Measurements from ENCODE around the gene ADARB2.
A peak's percentile ranks its signal among the peaks of the same experiment; 100 is the strongest.
"Not testable (repeated sequence)": the region's sequence is repeated elsewhere in the genome, so short reads cannot be mapped to it uniquely, and the experiment has no call there.

The ADARB2 gene

DNA sequence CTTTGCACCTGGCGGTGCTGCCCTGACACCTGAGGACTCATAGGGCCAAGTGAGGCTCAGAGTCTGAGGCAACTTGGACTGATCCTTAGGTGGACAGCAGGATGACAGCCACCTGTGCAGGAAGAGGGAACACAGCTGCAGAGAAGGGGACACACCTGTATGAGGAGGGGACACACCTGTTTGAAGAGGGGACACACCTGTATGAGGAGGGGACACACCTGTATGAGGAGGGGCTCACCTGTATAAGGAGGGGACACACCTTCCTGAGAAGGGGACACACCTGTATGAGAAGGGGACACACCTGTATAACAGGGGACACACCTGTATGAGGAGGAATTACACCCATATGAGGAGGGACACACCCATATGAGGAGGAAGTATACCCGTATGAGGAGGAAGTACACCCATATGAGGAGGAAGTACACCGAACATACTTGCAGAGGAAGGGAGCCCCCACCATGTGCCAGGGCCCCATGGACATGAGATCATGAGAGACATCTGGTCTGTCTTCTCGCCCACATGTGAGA lies 285.9 kb downstream of the ADARB2 start:
- DNase-seq = no peak

DNA sequence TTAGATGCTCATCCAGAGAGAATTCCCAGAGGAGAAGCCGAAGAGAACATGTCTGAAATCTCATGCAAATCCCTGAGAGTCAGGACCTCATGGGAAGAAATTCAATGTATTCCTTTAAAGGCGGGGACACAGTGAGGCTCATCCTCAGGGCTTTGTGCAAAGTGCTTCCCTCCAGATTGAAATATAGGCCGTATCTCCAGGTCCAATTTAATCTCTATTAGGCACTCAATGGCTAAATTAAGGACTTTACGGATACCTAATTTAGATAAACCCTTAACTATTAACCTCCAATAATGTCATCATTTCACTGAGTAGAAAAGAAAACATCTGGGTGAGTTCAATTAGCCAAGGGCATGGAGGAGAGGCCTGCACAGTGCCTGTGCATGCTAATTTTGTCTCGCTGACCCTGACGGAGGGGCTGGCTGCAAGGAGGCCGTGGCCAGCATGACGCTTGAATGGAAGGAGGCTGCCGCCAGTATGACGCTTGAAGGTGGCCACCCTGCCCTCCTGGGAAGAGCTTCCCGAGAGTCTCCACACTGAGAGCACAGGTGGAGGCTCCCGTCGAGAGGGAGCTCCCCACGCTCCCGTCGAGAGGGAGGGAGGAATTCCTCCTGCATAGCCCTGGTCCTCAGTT lies 287.6 kb downstream of the ADARB2 start:
- no peak for DNase-seq

DNA sequence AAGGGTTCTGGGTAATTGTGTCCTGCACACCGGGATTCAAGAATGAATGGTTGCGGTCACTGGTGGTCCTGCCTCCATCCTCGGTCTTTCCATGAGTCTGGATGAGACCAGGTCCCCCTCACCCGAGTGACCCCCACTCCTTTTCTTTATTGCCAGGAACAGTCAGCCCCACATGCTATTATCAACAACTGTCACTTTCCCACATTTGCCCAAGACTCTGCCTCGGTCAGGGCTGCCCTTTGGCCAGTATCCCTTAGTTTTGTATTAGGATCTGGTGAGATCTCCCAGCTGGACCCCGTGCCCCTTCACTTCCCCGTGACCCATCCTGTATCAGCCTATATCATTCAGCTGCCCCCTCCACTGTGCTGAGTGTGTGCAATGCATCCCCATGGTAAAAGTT lies 288.3 kb downstream of the ADARB2 start:
- no peak for DNase-seq

DNA sequence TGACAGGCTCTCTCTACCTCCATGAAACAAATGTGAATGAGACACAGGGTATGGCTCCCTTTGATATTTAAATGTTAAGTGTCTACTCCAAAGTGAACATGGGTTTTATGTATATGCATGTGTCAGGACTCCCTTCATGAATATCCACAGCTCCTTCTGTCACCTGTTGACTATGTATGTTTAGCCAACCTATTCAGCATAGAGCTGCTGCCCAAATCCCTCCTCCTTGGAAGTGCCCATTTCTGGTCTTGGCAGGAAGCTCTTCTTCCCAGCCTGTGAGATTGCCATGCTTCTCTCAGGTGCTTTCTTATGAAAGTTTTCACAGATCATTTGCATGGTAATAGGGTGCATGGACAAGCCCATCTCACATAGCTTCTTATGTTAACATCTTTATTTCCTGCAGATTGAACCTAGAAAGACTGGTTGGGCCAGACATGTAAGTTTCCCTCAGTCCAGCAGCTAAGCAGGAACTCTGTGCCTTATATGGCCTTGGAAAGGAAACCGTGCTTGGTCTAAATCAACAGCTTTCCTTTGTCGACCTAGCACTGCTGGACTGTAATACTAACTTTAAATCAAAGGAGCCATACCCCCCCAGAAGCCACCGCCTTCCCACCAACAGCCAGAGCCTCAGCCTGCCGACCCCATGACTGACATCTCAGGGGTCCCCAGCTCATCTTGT lies 288.9 kb downstream of the ADARB2 start:
- DNase-seq = no peak

DNA sequence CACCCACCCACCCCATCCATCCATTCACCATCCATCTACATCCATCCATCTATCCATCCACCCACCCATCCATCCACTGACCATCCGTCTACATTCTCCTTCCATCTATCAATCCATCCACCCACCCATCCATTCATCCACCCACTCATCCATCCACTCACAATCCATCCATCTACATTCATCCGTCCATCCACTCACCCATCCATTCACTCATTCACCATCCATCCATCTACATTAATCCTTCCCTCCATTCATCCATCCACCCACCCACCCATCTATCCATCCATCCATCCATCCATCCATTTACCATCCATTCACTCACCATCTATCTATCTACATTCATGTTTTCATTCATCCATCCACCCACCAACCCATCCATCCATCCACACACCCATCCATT lies 292.5 kb downstream of the ADARB2 start:
- DNase-seq = no peak

DNA sequence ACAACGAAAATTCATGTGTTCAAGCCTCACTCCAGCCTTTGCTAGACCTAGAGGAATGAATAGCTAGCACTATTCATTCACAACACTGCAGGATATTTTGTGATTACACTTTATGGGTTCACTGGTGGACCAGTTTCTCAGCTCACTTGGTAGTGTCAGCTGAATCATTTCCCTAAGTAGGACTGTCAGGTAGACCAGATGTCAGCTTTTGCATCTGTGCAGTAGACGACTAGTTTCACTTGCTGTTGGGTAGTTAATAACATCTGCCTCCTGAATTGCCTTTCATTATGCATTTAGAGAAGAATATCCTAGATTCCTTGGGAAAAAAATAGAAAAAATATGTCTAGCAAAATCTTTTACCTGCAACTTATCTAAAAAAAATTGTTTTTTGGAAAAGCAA lies 296.4 kb downstream of the ADARB2 start:
- no peak for DNase-seq

DNA sequence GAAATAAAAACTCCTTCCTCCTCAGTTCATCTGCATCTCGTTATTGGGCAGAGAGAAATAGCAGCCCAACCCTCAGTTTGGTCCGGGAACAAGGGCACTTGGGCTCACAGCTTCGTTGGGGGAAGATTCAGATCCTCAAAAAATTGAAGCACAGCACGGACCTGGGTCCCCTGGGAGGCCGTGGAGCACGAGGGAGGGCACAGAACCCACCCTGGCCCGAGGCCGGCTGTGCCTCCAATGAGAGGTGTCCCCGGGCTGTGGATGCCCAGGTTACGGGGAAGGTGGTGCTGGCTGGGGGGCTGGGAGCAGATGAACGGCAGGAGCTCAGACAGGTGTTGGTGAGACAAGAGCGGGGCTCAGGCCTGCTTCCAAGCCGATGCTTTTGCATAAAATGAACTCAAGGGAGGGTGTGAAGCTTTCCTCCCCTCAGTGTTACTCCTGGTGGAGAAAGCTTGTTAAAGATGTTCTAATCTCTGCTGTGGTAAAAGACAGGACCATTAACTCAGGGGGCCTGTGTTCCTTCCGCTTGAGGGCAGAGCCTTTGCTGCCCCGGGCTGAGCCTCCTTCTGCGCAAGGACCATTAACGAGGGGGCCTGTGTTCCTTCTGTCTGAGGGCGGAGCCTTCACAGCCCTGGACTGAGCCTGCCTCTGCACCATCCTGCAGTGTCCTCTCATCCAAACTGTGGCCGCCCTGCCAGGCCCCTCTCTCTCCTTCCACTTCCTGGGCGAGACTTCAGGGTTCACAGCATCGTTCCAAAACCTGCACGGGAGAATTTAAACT lies 302.2 kb downstream of the ADARB2 start:
- no peak for DNase-seq

DNA sequence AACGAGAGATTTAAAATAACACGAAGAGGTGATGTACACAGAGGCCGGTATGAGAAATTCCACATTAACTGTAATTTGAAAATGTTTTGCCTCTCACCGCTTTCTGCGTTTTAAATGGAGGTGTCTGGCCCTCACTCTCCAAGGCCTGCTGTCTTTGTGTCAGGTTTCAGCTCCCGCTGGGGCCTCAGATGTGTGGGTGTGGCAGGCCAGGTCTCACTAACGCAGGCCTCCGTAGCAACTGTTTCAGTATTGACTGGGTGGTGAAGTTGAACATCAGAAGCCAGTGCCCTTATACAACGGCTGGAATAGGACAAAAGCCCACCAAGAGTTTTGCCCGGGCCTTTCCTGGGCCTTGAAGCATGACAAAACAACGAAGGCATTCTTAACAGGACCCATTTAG lies 303.1 kb downstream of the ADARB2 start:
- no peak for DNase-seq

DNA sequence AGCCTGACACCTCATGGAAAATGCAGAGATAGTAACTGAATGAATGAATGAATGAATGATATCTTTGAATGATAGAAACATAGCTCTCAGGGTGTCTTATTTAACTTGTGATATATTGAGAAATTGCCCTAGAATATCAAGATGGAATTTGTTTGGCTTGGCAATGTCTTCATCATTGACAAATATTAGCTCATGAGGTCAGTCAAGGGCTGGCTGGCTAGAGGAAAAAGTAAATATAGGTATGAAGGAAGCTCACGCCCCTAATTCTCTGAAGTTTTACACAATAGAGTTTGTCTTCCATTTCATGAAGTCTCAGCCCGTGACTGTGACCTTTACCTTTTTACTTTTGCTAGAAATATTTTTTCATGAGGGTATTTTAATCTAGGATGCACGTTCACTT lies 305.2 kb downstream of the ADARB2 start:
- DNase-seq = no peak

DNA sequence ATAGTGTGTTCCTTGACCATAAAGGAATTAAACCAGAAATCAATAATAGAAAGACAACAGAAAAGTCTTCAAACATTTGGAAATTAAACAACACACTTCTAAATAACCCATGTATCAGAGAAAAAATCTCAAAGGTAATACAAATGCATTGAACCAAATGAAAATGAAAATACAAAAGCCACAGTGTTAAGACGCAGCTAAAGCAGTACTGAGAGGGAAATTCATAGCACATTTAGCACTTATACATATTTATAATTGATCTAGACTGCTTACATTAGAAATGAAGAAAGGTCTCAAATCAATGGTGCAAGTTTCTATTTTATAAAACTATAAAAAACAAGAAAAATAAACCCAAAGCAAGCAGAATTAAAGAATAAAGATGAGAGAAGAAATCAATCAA lies 306.1 kb downstream of the ADARB2 start:
- no peak for DNase-seq

DNA sequence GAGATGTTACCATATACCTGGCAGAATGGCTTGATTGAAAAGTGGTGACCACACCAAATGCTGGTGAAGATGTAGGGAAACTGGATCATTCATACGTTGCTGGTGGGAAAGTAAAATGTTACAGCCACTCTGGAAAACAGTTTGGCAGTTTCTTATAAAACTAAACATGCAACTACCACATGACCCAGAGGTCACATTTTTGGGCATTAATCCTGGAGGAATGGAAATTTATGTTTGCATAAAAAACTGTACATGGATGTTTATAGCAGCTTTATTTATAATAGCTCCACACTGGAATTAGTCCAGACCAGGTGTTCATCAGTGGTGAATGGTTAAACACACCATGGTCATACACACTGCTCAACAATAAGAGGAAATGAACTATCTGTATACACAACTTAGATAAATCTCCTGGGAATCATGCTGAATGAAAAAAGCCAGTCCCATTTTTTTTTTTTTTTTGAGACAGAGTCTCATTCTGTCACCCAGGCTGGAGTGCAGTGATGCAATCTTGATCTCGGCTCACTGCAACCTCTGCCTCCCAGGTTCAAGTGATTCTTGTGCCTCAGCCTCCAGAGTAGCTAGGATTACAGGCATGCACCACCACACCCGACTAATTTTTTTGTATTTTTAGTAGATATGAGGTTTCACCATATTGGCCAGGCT lies 309.7 kb downstream of the ADARB2 start:
- DNase-seq = not testable (repeated sequence)

DNA sequence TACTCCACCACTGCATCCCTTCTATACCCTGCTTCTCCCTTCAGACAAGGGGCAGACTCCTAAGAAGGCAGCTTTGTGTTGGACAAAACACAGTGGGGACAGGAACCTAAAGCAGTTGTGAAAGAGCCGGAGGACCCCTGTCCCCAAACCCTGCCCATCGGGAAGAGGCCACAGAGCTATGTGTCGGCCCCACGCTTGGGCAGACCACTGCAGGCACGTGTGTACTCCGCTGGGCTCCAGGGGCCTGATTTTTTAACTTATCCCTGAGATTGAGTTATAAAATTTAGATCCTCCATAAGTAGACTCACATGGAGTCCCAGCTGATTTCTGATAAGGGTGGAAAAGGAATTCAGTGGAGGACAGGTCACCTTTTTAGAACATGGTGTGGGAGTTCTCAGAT lies 310.5 kb downstream of the ADARB2 start:
- DNase-seq = no peak

DNA sequence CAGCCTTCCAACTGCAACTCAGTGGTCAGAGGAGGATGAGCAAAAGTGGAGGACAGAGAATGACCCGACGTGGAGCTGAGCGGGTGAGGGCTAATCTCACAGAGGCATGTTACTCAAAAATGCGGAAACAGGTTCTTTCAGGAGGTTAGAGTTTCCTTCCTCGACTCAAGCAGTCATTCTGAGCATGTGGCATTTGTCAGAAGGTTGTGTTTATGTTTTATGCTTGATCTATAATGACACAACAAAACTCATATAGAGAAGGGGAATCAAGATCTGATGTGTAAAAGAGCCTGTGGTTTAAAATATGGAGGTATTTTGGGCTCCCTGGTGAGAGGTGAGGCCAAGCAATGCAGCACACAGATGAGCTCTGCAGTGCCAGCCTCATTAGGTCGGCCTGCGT lies 311.4 kb downstream of the ADARB2 start:
- DNase-seq = peak; percentile 92

DNA sequence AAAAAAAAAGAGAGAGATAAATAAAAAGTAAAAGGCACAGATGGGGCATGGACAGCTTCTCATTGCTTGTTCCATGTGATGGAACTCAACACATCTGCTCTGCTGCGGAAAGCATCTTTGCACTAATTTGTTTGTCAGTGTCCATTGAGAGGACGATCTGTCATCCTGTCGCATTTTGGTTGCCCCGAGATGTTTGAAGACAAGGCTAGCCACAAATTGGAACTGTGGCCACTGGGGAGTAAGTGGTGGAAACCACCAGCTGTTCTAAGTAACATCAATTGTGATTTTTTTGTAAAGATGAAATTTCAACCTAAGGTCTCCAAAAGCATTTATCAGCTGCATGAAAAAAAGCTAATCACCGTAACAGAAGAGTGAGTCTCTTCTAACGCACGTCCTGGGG lies 312.7 kb downstream of the ADARB2 start:
- DNase-seq = no peak

DNA sequence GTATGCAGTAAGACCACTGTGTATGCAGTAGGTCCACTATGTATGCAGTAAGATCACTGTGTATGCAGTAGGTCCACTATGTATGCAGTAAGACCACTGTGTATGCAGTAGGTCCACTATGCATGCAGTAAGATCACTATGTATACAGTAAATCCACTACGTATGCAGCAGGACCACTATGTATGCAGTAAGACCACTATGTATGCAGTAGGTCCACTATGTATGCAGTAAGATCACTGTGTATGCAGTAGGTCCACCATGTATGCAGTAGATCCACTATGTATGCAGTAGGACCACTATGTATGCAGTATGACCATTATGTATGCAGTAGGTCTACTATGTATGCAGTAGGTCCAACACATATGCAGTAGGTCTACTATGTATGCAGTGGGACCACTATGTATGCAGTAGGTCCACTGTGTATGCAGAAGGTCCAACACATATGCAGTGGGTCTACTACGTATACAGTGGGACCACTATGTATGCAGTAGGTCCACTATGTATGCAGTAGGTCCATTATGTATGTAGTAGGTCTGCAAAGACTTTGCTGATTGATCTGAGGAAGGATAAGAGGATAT lies 313.6 kb downstream of the ADARB2 start:
- DNase-seq = no peak

DNA sequence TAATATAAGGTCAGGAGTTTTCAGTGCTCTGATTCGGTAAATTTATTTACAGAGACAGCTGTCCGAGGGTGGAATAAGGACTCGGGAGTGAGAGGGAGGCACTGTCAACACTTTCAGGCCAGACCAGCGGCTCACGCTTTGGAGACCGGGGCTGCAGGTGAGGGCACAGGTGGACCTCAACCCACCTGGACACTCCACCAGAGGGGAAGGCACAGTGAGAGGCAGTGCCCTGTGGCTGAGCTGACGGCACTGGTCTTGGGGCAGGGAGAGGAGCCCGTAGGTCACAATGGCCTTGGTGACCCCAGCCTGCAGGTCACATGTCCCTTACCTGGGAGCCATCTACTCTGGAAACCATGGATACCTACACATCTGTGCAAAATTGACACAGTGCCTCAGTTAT lies 315.1 kb downstream of the ADARB2 start:
- DNase-seq = no peak

DNA sequence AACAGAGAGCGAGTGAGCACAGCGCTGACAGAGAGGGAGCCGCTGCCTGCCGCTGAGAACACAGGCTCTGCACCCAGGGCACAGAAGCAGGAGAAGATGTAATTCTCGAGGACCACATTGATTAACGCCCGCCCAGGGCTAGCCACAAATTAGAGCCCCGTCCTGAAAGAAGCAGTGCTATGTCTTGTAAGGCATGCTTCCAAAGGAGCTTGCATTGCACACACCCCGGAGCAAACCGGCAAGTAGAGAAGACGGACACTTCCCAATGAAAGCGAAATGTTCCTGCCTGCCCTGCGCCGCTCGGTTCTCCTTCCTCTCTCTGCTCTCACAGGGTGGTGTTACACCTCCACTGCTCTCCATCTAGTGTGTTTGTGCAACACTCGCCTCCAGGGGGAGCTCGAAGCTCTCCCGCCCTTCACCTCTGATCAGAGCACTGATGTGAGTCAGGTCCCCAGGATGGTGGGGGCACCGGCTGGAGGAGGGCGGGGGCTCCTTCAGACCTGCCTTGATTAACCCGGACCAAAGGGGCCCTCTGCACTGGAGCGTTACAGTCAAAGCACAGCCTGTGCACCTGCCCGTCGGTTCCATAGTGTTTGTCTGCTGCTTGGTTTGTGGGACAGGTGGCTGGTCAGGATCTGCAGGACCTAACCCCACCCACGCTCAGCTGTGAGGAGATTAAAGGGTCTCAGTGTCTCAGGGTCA lies 316.5 kb downstream of the ADARB2 start:
- peak; percentile 80 for DNase-seq

DNA sequence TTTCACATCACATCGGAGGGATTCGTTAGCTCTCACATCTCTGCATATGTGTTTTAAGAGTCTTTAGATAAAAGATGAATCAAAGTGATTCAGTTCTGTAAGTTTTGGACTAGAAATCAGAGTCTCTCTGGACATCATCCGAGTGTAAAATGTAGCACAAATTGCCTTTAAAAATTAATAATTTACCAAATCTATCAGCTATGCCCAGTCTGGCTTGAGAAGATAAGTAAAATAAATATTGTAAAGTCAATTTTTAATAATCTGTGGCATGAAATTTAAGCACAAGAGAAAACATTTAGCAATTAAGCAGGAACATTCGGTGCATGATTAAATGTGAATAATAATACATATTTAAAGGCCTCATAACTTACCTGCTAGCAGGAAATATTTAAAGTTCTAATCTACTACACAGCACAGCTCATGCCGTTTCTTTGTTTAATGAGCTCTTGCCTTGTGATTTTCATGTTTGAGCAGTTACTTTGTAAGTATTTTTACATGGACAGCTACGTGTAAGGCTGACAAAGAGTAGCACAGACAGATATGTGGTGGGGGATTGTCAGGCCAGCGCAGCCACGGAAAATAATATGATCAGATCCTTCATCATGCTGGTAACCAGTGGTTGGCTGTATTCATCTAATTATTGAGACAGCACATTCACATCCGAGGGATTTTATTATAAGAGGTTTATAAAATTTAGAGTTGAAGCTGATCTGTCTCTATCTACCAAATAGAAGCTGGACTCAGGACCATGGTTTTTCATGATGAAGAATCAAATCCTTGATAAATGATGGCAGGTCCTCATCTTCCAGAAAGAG lies 317.3 kb downstream of the ADARB2 start:
- DNase-seq = no peak

DNA sequence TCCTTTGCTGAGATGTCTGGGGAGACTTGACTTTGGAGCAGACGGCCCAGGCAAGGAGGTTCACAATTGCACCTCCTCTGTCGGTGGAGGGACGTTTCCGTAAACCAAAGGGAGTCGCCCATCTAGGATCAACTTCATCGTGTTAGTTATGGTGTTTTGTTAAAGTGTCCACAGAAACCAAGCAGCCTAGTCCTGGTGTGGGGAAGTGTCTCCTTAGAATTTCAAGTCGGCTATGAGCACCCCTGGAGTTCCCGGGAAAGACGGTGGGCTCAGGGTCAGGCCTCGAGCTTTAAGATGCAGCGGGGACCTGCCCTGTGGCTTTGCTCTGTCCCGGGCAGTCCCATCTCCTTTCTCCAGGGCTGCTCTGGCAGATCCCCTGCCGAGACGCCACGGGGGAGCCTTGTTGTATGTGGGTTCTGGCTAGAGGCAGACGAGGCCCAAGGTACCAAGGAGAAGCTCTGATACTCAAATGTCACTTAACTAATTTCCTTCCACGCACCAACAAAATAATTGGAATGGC lies 319.2 kb downstream of the ADARB2 start:
- no peak for DNase-seq

DNA sequence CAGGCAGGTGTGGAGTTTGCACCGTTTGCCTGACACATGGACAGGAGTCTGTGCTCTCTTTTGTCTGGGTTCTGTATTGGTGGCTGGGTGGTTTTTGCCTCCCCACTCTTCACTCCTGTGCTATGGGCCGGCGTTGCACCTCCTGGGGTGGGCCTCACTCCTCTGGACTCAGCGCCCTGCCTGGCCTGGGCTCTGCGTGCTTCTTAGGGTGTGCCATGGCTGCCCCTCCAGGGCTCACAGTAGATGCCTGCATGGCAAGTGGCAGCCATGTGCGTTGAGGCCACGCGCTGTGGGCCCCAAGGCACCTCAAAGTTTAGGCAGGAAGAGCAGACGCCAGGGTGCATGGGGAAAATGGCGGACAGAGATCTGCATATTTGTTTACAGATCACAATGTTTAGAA lies 319.8 kb downstream of the ADARB2 start:
- no peak for DNase-seq

DNA sequence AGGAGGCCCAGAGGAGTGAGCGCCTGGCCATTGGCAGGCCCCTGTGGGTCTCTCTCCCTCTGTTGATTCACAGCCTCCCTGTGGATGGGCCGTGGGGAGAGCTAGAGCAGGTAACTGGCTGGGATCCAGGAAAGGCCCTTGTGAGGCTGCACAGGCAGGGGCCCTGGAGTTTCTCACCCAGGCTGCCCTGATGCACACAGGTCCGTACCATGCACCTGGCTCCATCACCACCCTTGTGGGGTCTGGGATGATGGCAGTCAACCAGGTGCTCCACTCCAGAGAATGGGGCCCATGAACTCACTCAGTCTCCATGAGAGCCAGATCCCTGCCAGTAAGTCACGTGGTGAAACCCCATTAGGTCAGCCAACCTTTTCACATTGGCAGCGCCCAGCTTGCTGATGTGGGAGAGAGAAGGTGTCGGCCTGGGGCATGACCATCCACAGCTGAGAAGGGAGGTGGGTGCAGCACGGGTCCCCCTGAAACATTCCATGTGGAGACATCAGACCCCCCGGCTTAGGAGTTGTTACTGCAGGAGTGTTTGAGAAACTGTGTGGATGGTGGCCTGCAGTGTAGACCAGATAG lies 320.8 kb downstream of the ADARB2 start:
- DNase-seq = no peak

Measured in GDM1 (cell line).